K562 (cell line): Measurements from ENCODE around the gene RSPO1.

Experiments
- ADNP ChIP-seq: fragments of 200-800 bp; sonication (Bioruptor generic); IDR thresholded peaks from 2 replicates; pipeline ENCODE4 v1.6.1; 2016; ENCODE audit warnings: missing genetic modification characterization, missing compliant biosample characterization
- HBP1 ChIP-seq: fragments of 450-650 bp; formaldehyde crosslinking; IDR thresholded peaks from 2 replicates; pipeline ENCODE4 v1.4.0; 2022; ENCODE audit warnings: missing genetic modification characterization
- NR0B1 ChIP-seq: fragments of 450-650 bp; IDR thresholded peaks from one replicate; pipeline ENCODE4 v1.6.1; 2018; ENCODE audit warnings: mild to moderate bottlenecking, moderate library complexity; ENCODE audit not compliant: partially characterized antibody
- PHB ChIP-seq: fragments of 250-450 bp; sonication (Bioruptor Pico); IDR thresholded peaks from 2 replicates; pipeline ENCODE4 v1.5.0; 2021
- SNRNP70 ChIP-seq: fragments of 200-400 bp; formaldehyde crosslinking; optimal IDR thresholded peaks from 2 replicates; pipeline ENCODE3; 2017; ENCODE audit warnings: low read depth, low read length

- TF ChIP-seq ADNP (tag) (no peak), HBP1 (CRISPR knock-in tag) (no peak), PHB (CRISPR knock-in tag) (no peak), SNRNP70 (no peak), NR0B1 (no peak)
Observed at GRCh38 chr1:37652976-37653375, 18.3 kb upstream of the RSPO1 start.
